WI38 (cell line): ENCODE measurements around the gene SMIM15.
"Not testable (repeated sequence)": the region's sequence is repeated elsewhere in the genome, so short reads cannot be mapped to it uniquely, and the experiment has no call there.

Source experiments
- H3K4me3 ChIP-seq: 2 replicates; pipeline ENCODE4 v1.5.1; 2011; ENCODE audit warnings: low read depth, mild to moderate bottlenecking, control low read depth, low read length
- CTCF ChIP-seq: IDR thresholded peaks from 2 replicates; pipeline ENCODE4 v1.5.1; 2012; ENCODE audit warnings: low read depth, mild to moderate bottlenecking, control low read depth, low read length

Gene SMIM15

DNA sequence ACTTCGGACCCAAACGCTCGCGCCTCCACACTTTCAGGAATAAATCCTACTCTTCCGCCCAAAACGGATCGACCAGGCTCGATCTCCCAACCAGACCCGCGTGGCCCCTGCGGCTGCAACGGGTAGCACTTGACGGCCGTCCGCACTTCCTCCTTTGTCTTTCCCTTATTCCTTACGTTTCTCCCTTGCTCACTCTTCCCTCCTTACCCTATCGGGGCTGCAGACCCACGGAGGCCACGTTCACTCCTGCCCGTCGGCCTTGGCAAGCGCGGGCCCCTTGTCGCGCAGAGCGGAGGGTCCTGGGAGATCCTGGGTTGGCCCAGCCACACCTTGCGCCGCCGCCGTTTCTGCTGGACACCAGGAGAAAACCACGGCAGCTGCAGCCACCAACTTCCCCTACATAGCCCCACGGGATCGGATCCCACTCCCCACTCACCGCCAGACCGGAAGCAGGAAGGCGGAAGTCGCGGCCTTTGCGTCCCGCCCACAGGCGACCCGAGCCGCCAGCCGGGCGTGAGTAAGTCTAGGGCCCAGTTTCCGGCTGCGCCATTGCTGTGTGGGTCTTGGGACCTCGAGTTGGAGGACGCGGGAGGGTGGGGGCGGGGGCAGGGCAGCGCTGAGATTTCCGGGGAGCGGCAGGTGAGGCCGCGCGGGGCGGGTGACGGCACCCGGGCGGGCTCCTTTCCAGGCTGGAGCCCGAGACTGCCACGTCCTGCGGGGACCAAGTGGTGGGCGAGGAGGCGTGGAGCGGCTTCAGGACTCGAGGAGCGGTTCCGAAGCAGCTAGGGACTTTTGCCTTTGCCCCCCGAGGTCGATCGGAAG, at the start of gene SMIM15:
Gene SMIM15, minus strand, starts transcription at position 459 of the 822 bp plus-strand sequence. CDS start 2,297 bp downstream, outside the sequence.
- no peak for TF ChIP-seq CTCF
- H3K4me3 ChIP-seq = peak within 1 kb of the TSS; percentile 75

- no peak overlapping the region for H3K4me3 ChIP-seq
- no peak for TF ChIP-seq CTCF
These were observed 45.6 kb upstream of the SMIM15 start for GRCh38 chr5:61207884-61208283.

- TF ChIP-seq CTCF = no peak
These were observed 42.7 kb upstream of the SMIM15 start for GRCh38 chr5:61205013-61205412.

GRCh38 chr5:61202213-61202612, 39.9 kb upstream of the SMIM15 start:
- TF ChIP-seq CTCF = no peak
- no peak overlapping the region for H3K4me3 ChIP-seq

More at GRCh38 chr5:61205013-61205412, 42.7 kb upstream of the SMIM15 start:
- H3K4me3 ChIP-seq = no peak overlapping the region

- TF ChIP-seq CTCF = no peak
- no peak overlapping the region for H3K4me3 ChIP-seq
These were observed 38.4 kb upstream of the SMIM15 start for GRCh38 chr5:61200582-61201155.

DNA sequence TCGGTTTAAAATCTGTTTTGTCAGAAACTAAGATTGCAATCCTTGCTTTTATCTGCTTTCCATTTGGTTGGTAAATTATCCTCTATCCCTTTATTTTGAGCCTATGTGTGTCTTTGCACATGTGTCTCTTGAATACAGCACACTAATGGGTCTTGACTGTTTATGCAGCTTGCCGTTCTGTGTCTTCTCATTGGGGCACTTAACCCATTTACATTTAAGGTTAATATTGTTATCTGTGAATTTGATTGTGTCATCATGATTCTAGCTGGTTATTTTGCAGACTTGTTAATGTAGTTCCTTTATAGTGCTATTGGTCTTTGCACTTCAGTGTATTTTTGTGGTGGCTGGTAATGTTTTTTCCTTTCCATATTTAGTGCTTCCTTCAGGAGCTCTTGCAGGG, 36.3 kb upstream of the SMIM15 start:
- TF ChIP-seq CTCF = no peak
- no peak overlapping the region for H3K4me3 ChIP-seq

DNA sequence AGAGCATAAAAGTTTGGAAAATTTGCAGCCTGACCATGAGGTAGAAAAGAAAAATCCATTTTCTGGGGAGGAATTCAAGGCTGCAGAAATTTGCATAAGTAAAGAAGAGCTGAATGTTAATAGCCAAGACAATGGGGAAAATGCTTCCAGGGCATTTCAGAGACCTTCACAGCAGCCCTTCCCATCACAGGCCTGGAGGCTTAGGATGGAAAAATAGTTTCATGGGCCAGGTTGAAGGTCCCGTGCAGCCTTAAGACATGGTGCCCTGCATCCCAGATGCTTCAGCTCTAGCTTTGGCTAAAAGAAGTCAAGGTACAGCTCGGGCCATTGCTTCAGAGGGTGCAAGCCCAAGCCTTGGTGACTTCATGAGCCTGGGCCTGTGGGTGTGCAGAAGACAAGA, 25.6 kb upstream of the SMIM15 start:
- not testable (repeated sequence) for H3K4me3 ChIP-seq

- H3K4me3 ChIP-seq = not testable (repeated sequence)
These were observed 25.1 kb upstream of the SMIM15 start for GRCh38 chr5:61187352-61187751.
